ENCODE data around the gene MED20. TPM values are rescaled to one million over a fixed set of nuclear protein-coding genes. Genes with fewer than 3 reads are reported as not detected.

MED20 gene
- polyA plus RNA-seq, 1 donor (not counting 4 experiments of a cell fraction or from before 2014, with no cell fraction given) = 37.5 TPM

- Histone ChIP-seq H3K4me1 (ENCODE audit: control insufficient read depth, extremely low read depth, insufficient read depth, low read length) (peaks cover 32% of the 10 kb centered on the region), H3K9me3 (ENCODE audit: control insufficient read depth, low read depth, low read length) (no peaks in the 10 kb centered on the region), H2AFZ (ENCODE audit: control insufficient read depth, low read length) (no peak overlapping the region), H3K4me3 (ENCODE audit: control insufficient read depth in 2 of 3, extremely low read depth in 1 of 3, insufficient read depth in 2 of 3, low read depth in 1 of 3, low read length in 3 of 3) (peak overlapping the region; percentile 65 to 88 (median 86)), H3K27ac (ENCODE audit: control insufficient read depth, insufficient read depth, low read length) (no peak overlapping the region), H3K79me2 (ENCODE audit: control insufficient read depth, insufficient read depth, low read length) (peaks cover 29% of the 10 kb centered on the region), H3K36me3 (ENCODE audit: control insufficient read depth in 2 of 2, extremely low read depth in 1 of 2, insufficient read depth in 2 of 2, low read length in 2 of 2) (peaks cover 18 to 20% of the 10 kb centered on the region in 2 experiments), H3K9me1 (ENCODE audit: control insufficient read depth, extremely low read depth, insufficient read depth, low read length) (no peaks in the 10 kb centered on the region), H4K20me1 (ENCODE audit: control insufficient read depth, extremely low read depth, insufficient read depth, low read length) (no peaks in the 10 kb centered on the region), H3K4me2 (ENCODE audit: control insufficient read depth, extremely low read depth, insufficient read depth, low read depth, low read length) (peak overlapping the region; percentile 91), H3K9ac (ENCODE audit: control insufficient read depth, extremely low read depth, insufficient read depth, low read length) (no peak overlapping the region), H3K27me3 (ENCODE audit: control insufficient read depth, extremely low read depth, insufficient read depth, low read length) (no peaks in the 10 kb centered on the region)
- dilution Hi-C loops (cut with MboI; ENCODE audit: extremely low pct_ligation_motif_present, low sequenced_read_pairs) = no loop called here
- no peak for TF ChIP-seq EZH2 (IDR thresholded peaks at IDR 0.05; ENCODE audit: low read length)
- no peak for TF ChIP-seq CTCF (optimal IDR thresholded peaks at IDR 0.05 in 1 of 3, IDR thresholded peaks at IDR 0.05 in 1 of 3, conservative IDR thresholded peaks at IDR 0.05 in 1 of 3; ENCODE audit: extremely low read depth in 1 of 3, insufficient read depth in 2 of 3, low read length in 3 of 3)
- FAIRE-seq (no peak), DNase-seq (ENCODE audit: low read depth, low spot score) (no peak)
These were observed 18.4 kb upstream of the MED20 start for GRCh38 chr6:41939176-41939847.

GRCh38 chr6:41938590-41939175 lies 17.7 kb upstream of the MED20 start:
- H3K27ac ChIP-seq (ENCODE audit: control insufficient read depth, insufficient read depth, low read length) = no peak overlapping the region
- no peaks in the 10 kb centered on the region for H3K27me3 ChIP-seq (ENCODE audit: control insufficient read depth, extremely low read depth, insufficient read depth, low read length)
- peaks cover 32% of the 10 kb centered on the region for H3K4me1 ChIP-seq (ENCODE audit: control insufficient read depth, extremely low read depth, insufficient read depth, low read length)
- dilution Hi-C loops (cut with MboI; ENCODE audit: extremely low pct_ligation_motif_present, low sequenced_read_pairs) = no loop called here
- DNase-seq (ENCODE audit: low read depth, low spot score) (no peak), FAIRE-seq (no peak)
- no peaks in the 10 kb centered on the region for H3K9me1 ChIP-seq (ENCODE audit: control insufficient read depth, extremely low read depth, insufficient read depth, low read length)
- peak overlapping the region; percentile 91 for H3K4me2 ChIP-seq (ENCODE audit: control insufficient read depth, extremely low read depth, insufficient read depth, low read depth, low read length)
- H4K20me1 ChIP-seq (ENCODE audit: control insufficient read depth, extremely low read depth, insufficient read depth, low read length) = no peaks in the 10 kb centered on the region
- peaks cover 29% of the 10 kb centered on the region for H3K79me2 ChIP-seq (ENCODE audit: control insufficient read depth, insufficient read depth, low read length)
- no peak overlapping the region for H3K4me3 ChIP-seq (ENCODE audit: control insufficient read depth in 2 of 3, extremely low read depth in 1 of 3, insufficient read depth in 2 of 3, low read depth in 1 of 3, low read length in 3 of 3)
- H3K36me3 ChIP-seq (ENCODE audit: control insufficient read depth in 2 of 2, extremely low read depth in 1 of 2, insufficient read depth in 2 of 2, low read length in 2 of 2) = peaks cover 18 to 23% of the 10 kb centered on the region in 2 experiments
- TF ChIP-seq EZH2 (IDR thresholded peaks at IDR 0.05; ENCODE audit: low read length) = no peak
- TF ChIP-seq CTCF (optimal IDR thresholded peaks at IDR 0.05 in 1 of 3, IDR thresholded peaks at IDR 0.05 in 1 of 3, conservative IDR thresholded peaks at IDR 0.05 in 1 of 3; ENCODE audit: extremely low read depth in 1 of 3, insufficient read depth in 2 of 3, low read length in 3 of 3) = no peak
- H3K9me3 ChIP-seq (ENCODE audit: control insufficient read depth, low read depth, low read length) = no peaks in the 10 kb centered on the region
- H3K9ac ChIP-seq (ENCODE audit: control insufficient read depth, extremely low read depth, insufficient read depth, low read length) = no peak overlapping the region
- H2AFZ ChIP-seq (ENCODE audit: control insufficient read depth, low read length) = no peak overlapping the region
